Measurements from ENCODE around the gene KRI1. TPM values are rescaled to one million over a fixed set of nuclear protein-coding genes. Genes with fewer than 3 reads are reported as not detected.

KRI1 gene
- total RNA-seq, 1 donor from 2014 or later, result 21.9 TPM

- Histone ChIP-seq H3K27me3 (no peaks in the 10 kb centered on the region), H3K36me3 (no peaks in the 10 kb centered on the region), H3K27ac (no peak overlapping the region), H3K4me3 (no peak overlapping the region), H3K4me1 (no peaks in the 10 kb centered on the region), H3K9me3 (no peaks in the 10 kb centered on the region)
- DNase-seq (ENCODE audit: low spot score in 2 of 2), result no peak
- intact Hi-C loops (cut with DNase I), result no loop called here
- no peak for TF ChIP-seq CTCF (IDR thresholded peaks at IDR 0.05)
Observed at GRCh38 chr19:10593148-10593547, 27.3 kb upstream of the KRI1 start.

GRCh38 chr19:10587839-10588150 is 22.0 kb upstream of the KRI1 start:
- intact Hi-C loops (cut with DNase I), result no loop called here
- Histone ChIP-seq H3K4me1 (no peaks in the 10 kb centered on the region), H3K9me3 (no peaks in the 10 kb centered on the region), H3K27me3 (no peaks in the 10 kb centered on the region), H3K4me3 (no peak overlapping the region), H3K27ac (no peak overlapping the region), H3K36me3 (no peaks in the 10 kb centered on the region)
- no peak for DNase-seq (ENCODE audit: low spot score in 2 of 2)
- no peak for TF ChIP-seq CTCF (IDR thresholded peaks at IDR 0.05)

- TF ChIP-seq CTCF (IDR thresholded peaks at IDR 0.05), result no peak
- Histone ChIP-seq H3K27ac (no peak within 1 kb of the TSS), H3K36me3 (no peaks in the 10 kb centered on the region), H3K4me3 (no peak within 1 kb of the TSS), H3K9me3 (no peaks in the 10 kb centered on the region), H3K27me3 (no peaks in the 10 kb centered on the region), H3K4me1 (no peaks in the 10 kb centered on the region)
- intact Hi-C loops (cut with DNase I), result no loop called here
- no peak for DNase-seq (ENCODE audit: low spot score in 2 of 2)
Observed at GRCh38 chr19:10587022-10587838, 21.4 kb upstream of the KRI1 start, which contains the start of gene AP1M2. AP1M2 (minus strand) TSS chr19:10587312; CDS start chr19:10587231, 81 bp downstream.

- intact Hi-C loops (cut with DNase I), result no loop called here
- H3K27me3 ChIP-seq, result no peaks in the 10 kb centered on the region
- H3K4me1 ChIP-seq, result no peaks in the 10 kb centered on the region
- H3K27ac ChIP-seq, result no peak overlapping the region
- no peak for TF ChIP-seq CTCF (IDR thresholded peaks at IDR 0.05)
- H3K9me3 ChIP-seq, result no peaks in the 10 kb centered on the region
- no peaks in the 10 kb centered on the region for H3K36me3 ChIP-seq
- H3K4me3 ChIP-seq, result no peak overlapping the region
- DNase-seq (ENCODE audit: low spot score in 2 of 2), result no peak
Observed at GRCh38 chr19:10586396-10586795, 20.6 kb upstream of the KRI1 start.

GRCh38 chr19:10583036-10583776 is 17.4 kb upstream of the KRI1 start:
- Histone ChIP-seq H3K4me1 (peaks cover 0 to 3% of the 10 kb centered on the region in 2 donors), H3K9me3 (no peaks in the 10 kb centered on the region), H3K36me3 (no peaks in the 10 kb centered on the region), H3K4me3 (no peak overlapping the region), H3K27ac (no peak overlapping the region), H3K27me3 (no peaks in the 10 kb centered on the region)
- intact Hi-C loops (cut with DNase I), result loop anchor here (5.0 kb wide), 1 partner anchor 44 kb away; the partner anchor contains the start of gene SLC44A2
- no peak for TF ChIP-seq CTCF (IDR thresholded peaks at IDR 0.05)
- no peak for DNase-seq (ENCODE audit: low spot score in 2 of 2)
